Measurements from ENCODE around the gene PRKAR1B.

The PRKAR1B gene

GRCh38 chr7:727104-727805 lies at the start of gene PRKAR1B:
Gene PRKAR1B, minus strand, starts transcription at chr7:727281. Its CDS starts 15,776 bp downstream, at chr7:711505.
- DNase-seq (ENCODE audit: low read depth), result no peak

GRCh38 chr7:776381-776780 lies 49.3 kb upstream of the PRKAR1B start:
- DNase-seq (ENCODE audit: low read depth), result no peak

GRCh38 chr7:774161-775109 lies 47.4 kb upstream of the PRKAR1B start:
- no peak for DNase-seq (ENCODE audit: low read depth)

- DNase-seq (ENCODE audit: low read depth), result no peak
Observed at GRCh38 chr7:773622-773915, 46.5 kb upstream of the PRKAR1B start.

GRCh38 chr7:772861-773621 lies 46.0 kb upstream of the PRKAR1B start:
- no peak for DNase-seq (ENCODE audit: low read depth)

- no peak for DNase-seq (ENCODE audit: low read depth)
Observed at GRCh38 chr7:772392-772791, 45.3 kb upstream of the PRKAR1B start.

GRCh38 chr7:772005-772294 lies 44.9 kb upstream of the PRKAR1B start:
- DNase-seq (ENCODE audit: low read depth), result no peak

- no peak for DNase-seq (ENCODE audit: low read depth)
Observed at GRCh38 chr7:771234-772004, 44.3 kb upstream of the PRKAR1B start.

- DNase-seq (ENCODE audit: low read depth), result no peak
Observed at GRCh38 chr7:770741-771166, 43.7 kb upstream of the PRKAR1B start.

GRCh38 chr7:770336-770735 lies 43.3 kb upstream of the PRKAR1B start:
- DNase-seq (ENCODE audit: low read depth), result no peak

- no peak for DNase-seq (ENCODE audit: low read depth)
Observed at GRCh38 chr7:768881-769504, 41.9 kb upstream of the PRKAR1B start.

- DNase-seq (ENCODE audit: low read depth), result no peak
Observed at GRCh38 chr7:767941-768731, 41.1 kb upstream of the PRKAR1B start.

- no peak for DNase-seq (ENCODE audit: low read depth)
Observed at GRCh38 chr7:767580-767940, 40.5 kb upstream of the PRKAR1B start.

- DNase-seq (ENCODE audit: low read depth), result no peak
Observed at GRCh38 chr7:765383-765782, 38.3 kb upstream of the PRKAR1B start.

GRCh38 chr7:763762-764161 lies 36.7 kb upstream of the PRKAR1B start:
- DNase-seq (ENCODE audit: low read depth), result no peak

- DNase-seq (ENCODE audit: low read depth), result no peak
Observed at GRCh38 chr7:762885-763284, 35.8 kb upstream of the PRKAR1B start.

- no peak for DNase-seq (ENCODE audit: low read depth)
Observed at GRCh38 chr7:761631-762030, 34.5 kb upstream of the PRKAR1B start.

GRCh38 chr7:761101-761500 lies 34.0 kb upstream of the PRKAR1B start:
- no peak for DNase-seq (ENCODE audit: low read depth)

GRCh38 chr7:760006-760405 lies 32.9 kb upstream of the PRKAR1B start:
- no peak for DNase-seq (ENCODE audit: low read depth)

- no peak for DNase-seq (ENCODE audit: low read depth)
Observed at GRCh38 chr7:759569-759968, 32.5 kb upstream of the PRKAR1B start.

- DNase-seq (ENCODE audit: low read depth), result no peak
Observed at GRCh38 chr7:757741-758163, 30.7 kb upstream of the PRKAR1B start.

Data from stromal cell of bone marrow (primary cell).